Activated naive CD4-positive, alpha-beta T cell treated with anti-CD3 and anti-CD28 coated beads for 36 hours (primary cell): ENCODE data around the gene SLC35F1. TPM values are rescaled to one million over a fixed set of nuclear protein-coding genes. Genes with fewer than 3 reads are reported as not detected.

Experiments used
- CTCF ChIA-PET: fragments of 350-600 bp; sonication (Branson Sonifier 250); formaldehyde crosslinking; loops from one replicate; lab custom pipeline; 2021; ENCODE audit warnings: antibody characterized with exemption; lab: Charles Lee
- DNase-seq: peaks from one replicate; pipeline ENCODE4 v3.0.0-alpha.2; 2020
- H3K27ac Mint-ChIP-seq: one replicate; pipeline ENCODE4 v1.8.0; 2021; ENCODE audit warnings: mild to moderate bottlenecking, mixed read lengths
- H3K27me3 Mint-ChIP-seq: one replicate; pipeline ENCODE4 v1.8.0; 2021; ENCODE audit warnings: low read depth, mixed read lengths
- H3K36me3 Mint-ChIP-seq: one replicate; pipeline ENCODE4 v1.8.0; 2021; ENCODE audit warnings: low read depth, mixed read lengths
- H3K4me1 Mint-ChIP-seq: one replicate; pipeline ENCODE4 v1.8.0; 2021; ENCODE audit warnings: low read depth, mixed read lengths
- H3K4me3 Mint-ChIP-seq: one replicate; pipeline ENCODE4 v1.8.0; 2021; ENCODE audit warnings: mild to moderate bottlenecking, moderate library complexity, mixed read lengths
- H3K9me3 Mint-ChIP-seq: one replicate; pipeline ENCODE4 v1.8.0; 2021; ENCODE audit warnings: mixed read lengths
- intact Hi-C: fragments of 100-400 bp; cut with micrococcal nuclease; formaldehyde crosslinking; loops from one replicate; pipeline ENCODE4 v1.15.1; 2023
- total RNA-seq, 2 experiments: library from RNA; stranded (reverse); gene quantifications; one replicate each; pipeline ENCODE4 v1.2.3, GENCODE V29; 2021

SLC35F1 gene
- total RNA-seq, 2 experiments from 2014 or later = 0.07 TPM; not detected in 1

DNA sequence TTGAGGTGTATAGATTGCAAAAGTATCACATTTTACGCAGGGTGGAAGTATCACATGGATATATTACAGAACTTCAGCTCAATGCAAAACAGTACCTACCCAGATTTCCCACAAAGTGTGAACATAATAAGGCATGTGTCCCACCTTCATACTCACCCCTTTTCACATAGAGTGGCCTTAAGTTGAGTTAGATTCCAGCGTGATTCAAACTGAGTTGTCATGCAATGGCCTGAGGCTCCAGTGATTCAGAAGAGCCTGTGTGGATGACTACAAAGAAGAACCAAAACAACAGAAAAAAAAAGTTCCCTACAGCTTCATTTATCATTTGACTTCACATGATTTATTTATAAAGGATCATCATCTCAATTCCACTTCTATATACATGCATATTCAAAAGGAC is 309.7 kb downstream of the SLC35F1 start:
- Mint-ChIP-seq H3K27ac (no peak overlapping the region), H3K4me1 (no peaks in the 10 kb centered on the region), H3K9me3 (no peaks in the 10 kb centered on the region), H3K27me3 (peaks cover 8% of the 10 kb centered on the region), H3K4me3 (no peak overlapping the region), H3K36me3 (no peaks in the 10 kb centered on the region)
- DNase-seq = no peak
- intact Hi-C loops = no loop called here
- CTCF ChIA-PET = no interaction called here

DNA sequence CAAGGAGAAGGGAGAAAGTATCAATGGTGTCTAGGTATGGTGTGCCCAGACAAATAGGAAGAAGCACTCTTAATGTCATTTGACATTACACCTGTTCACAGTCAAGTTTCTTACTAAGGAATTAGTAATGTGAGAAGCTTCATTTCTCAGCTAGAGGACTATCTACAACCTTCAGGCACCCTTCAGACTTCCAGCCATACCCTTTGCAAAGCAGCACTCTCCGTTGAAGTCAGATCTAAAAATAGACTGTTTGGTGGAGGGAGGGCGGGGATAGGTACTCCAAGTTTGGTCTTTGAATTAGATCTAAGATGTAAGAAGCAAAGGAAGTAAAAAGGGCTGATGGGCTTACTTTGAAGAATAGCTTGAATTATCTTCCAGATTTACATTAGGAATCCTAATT is 311.1 kb downstream of the SLC35F1 start:
- DNase-seq = no peak
- Mint-ChIP-seq H3K4me3 (no peak overlapping the region), H3K27ac (no peak overlapping the region), H3K36me3 (no peaks in the 10 kb centered on the region), H3K27me3 (peaks cover 8% of the 10 kb centered on the region), H3K4me1 (no peaks in the 10 kb centered on the region), H3K9me3 (no peaks in the 10 kb centered on the region)
- intact Hi-C loops = no loop called here
- CTCF ChIA-PET = no interaction called here

DNA sequence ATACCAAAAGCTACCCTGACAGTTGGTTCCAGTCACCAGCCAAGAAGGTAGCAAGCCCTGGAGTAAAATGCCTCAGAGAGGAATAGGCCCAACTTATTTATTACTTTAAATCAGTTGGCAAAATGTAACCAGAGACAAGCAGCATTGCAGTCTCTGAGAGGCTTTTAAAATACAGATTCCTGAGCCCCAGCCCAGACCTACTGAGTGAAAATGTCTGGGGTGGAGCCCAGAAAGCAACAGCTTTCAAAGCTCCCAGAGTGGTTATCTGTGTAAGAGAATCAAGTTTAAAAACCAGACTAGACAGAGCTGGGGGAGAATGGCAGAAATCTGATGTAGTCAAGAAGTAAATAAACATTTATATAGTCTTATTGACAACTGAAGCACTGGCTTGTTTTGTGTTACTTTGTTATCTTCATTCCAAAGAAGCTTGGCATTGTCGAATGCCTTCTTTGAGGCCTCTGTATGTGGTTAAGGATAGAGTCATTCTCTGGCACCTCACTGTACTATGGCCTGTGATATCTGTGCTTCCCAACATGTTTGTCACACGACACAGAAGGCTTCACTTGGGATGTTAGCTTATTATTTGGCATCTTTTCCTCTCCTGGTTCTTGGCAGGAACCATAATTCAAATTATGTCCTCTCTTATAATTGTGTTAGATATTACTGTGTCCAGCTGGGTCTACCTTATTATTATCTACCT is 313.5 kb downstream of the SLC35F1 start:
- no peak for DNase-seq
- Mint-ChIP-seq H3K27me3 (peaks cover 12% of the 10 kb centered on the region), H3K9me3 (no peaks in the 10 kb centered on the region), H3K4me3 (no peak overlapping the region), H3K36me3 (no peaks in the 10 kb centered on the region), H3K27ac (no peak overlapping the region), H3K4me1 (no peaks in the 10 kb centered on the region)
- CTCF ChIA-PET = no interaction called here
- intact Hi-C loops = no loop called here

DNA sequence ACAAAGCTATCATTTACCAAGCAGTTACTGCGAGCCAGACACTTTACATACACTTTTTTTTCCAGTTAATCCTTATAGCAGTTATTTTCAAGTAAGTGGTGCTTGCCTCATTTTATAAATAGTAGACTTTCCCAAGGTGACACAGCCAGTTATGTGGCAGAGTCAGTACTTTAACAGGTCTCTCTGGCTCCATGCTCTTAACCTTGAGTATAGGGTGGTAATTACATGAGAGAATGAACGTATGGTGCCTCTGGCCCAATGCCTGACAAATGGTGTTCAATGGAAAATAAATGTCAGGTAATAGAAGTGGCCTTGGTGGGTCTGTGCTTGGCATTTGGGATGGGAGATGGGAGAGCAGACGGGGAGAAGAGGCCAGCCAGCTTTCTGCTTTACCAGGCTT is 316.3 kb downstream of the SLC35F1 start:
- CTCF ChIA-PET = no interaction called here
- H3K36me3 Mint-ChIP-seq = no peaks in the 10 kb centered on the region
- no peak overlapping the region for H3K4me3 Mint-ChIP-seq
- H3K27me3 Mint-ChIP-seq = peaks cover 15% of the 10 kb centered on the region
- no peak overlapping the region for H3K27ac Mint-ChIP-seq
- no peaks in the 10 kb centered on the region for H3K4me1 Mint-ChIP-seq
- intact Hi-C loops = no loop called here
- H3K9me3 Mint-ChIP-seq = no peaks in the 10 kb centered on the region
- no peak for DNase-seq

DNA sequence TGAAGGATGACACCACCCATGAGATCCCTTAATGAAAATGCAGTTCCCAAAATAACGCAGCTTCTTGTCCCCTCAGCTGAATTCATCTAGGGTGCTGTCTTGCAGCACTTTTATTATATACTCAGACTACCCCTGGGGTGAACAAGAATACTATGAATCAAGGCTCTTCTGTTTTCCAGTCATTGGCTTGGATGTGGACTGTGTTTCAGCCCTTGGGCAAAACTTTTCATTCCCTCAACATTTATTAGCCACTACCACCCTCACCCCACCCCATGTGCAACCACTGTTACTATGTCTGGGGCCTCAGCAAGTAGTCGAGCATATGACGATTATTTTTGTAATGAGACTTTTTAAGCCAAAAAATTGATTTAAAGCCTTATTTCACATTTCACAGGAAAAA is 321.8 kb downstream of the SLC35F1 start:
- CTCF ChIA-PET = no interaction called here
- Mint-ChIP-seq H3K27me3 (peaks cover 15% of the 10 kb centered on the region), H3K4me3 (no peak overlapping the region), H3K4me1 (no peaks in the 10 kb centered on the region), H3K9me3 (no peaks in the 10 kb centered on the region), H3K27ac (no peak overlapping the region), H3K36me3 (no peaks in the 10 kb centered on the region)
- DNase-seq = no peak
- intact Hi-C loops = no loop called here

DNA sequence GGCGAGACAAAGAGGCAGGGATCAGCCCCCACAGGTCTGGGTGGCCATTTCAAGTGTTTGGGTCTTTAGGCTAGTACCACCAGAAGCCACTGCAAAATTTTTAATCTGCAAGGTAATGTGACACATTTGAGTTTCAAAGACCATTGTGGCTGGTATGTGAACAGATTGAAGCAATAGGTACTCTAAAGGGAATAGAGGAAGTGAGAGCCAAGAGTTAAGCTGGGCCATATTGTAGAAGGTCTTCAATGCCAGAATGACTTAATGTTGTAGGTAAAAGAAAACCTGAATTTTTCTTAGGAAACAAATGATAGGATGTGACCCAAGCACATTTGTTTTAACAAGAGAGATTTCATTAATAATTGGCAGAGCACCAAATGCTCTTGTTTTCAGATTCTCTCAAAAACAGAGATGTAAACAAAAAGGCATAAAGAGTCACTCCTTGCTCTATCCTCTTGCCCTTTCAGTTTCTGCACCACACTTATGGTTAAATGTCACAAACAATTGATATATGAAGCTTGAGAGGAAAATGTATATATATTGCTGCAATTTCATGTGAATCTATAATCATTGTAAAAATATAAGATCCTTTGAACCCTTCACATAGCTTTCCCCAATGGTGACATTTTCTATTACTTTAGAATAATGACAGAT is 333.9 kb downstream of the SLC35F1 start:
- H3K27ac Mint-ChIP-seq = no peak overlapping the region
- no peaks in the 10 kb centered on the region for H3K4me1 Mint-ChIP-seq
- H3K9me3 Mint-ChIP-seq = no peaks in the 10 kb centered on the region
- intact Hi-C loops = no loop called here
- DNase-seq = no peak
- no peaks in the 10 kb centered on the region for H3K36me3 Mint-ChIP-seq
- H3K4me3 Mint-ChIP-seq = no peak overlapping the region
- CTCF ChIA-PET = no interaction called here
- H3K27me3 Mint-ChIP-seq = peaks cover 23% of the 10 kb centered on the region

DNA sequence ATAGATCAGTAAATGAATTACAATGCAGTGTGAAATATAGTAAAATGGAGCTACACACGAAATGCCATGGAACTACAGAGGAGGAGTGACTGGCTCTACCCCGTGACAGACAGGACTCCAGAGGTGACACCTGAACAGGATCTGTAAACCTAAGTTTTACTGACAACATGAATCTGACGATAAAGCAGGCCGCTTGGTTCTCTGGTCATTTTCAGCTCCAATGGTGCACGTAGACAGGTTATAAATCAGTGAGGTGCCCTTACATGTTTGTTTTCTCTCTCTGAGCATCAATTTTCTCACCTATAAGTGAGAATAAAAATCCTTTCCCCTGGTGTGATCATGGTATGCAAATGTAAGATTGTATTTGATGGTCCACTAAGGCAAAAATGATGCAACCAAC is 339.3 kb downstream of the SLC35F1 start:
- H3K4me3 Mint-ChIP-seq = no peak overlapping the region
- CTCF ChIA-PET = interaction anchor here (0.6 to 0.7 kb wide), 2 partner anchors 13 to 372 kb away, joined by 3 to 4 read pairs; no protein-coding TSS in a partner anchor
- no peaks in the 10 kb centered on the region for H3K9me3 Mint-ChIP-seq
- H3K27ac Mint-ChIP-seq = no peak overlapping the region
- peaks cover 3% of the 10 kb centered on the region for H3K4me1 Mint-ChIP-seq
- no peaks in the 10 kb centered on the region for H3K36me3 Mint-ChIP-seq
- H3K27me3 Mint-ChIP-seq = peaks cover 18% of the 10 kb centered on the region
- no peak for DNase-seq
- intact Hi-C loops = no loop called here

DNA sequence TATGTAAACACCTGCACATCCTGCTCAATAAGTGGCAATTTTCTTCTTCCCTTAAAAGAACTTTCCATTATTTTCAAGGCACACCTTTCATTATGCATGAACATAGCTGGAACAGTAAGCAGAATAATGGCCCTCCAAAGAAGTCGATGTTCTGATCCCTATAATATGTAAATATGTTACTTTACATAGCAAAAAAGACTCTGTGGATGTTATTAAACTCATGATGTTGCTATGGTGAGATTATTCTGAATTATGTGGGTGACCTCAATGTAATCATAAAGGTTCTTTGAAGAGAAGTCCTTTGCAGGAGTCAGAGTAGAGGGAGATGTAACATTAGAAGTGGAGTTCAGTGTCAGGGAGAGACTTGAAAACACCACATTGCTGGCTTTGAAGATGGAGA is 341.1 kb downstream of the SLC35F1 start:
- DNase-seq = no peak
- intact Hi-C loops = no loop called here
- no peaks in the 10 kb centered on the region for H3K9me3 Mint-ChIP-seq
- H3K4me3 Mint-ChIP-seq = no peak overlapping the region
- no peak overlapping the region for H3K27ac Mint-ChIP-seq
- H3K36me3 Mint-ChIP-seq = no peaks in the 10 kb centered on the region
- CTCF ChIA-PET = no interaction called here
- peaks cover 10% of the 10 kb centered on the region for H3K27me3 Mint-ChIP-seq
- peaks cover 3% of the 10 kb centered on the region for H3K4me1 Mint-ChIP-seq

DNA sequence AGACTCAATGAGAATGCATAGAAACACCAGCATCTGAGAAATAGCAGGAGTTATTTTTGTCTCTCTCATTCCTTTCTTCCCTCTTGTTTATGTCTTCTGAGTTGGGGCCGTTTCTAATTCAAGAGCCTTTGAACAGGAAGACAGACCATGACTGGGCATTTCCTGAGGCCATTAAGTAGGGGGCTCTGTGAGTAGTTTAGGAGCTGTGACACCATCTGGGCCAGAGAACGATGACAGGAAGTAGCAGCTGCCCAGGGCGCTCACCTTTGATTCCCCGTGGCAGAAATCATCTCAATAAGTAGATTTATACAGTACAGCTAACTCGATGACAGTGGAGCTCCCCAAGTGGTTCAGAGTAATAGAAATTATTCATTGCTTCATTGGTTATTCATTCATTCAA is 342.6 kb downstream of the SLC35F1 start:
- Mint-ChIP-seq H3K36me3 (no peaks in the 10 kb centered on the region), H3K4me3 (no peak overlapping the region), H3K9me3 (no peaks in the 10 kb centered on the region), H3K27ac (no peak overlapping the region), H3K27me3 (peaks cover 7% of the 10 kb centered on the region), H3K4me1 (peaks cover 3% of the 10 kb centered on the region)
- CTCF ChIA-PET = no interaction called here
- no peak for DNase-seq
- intact Hi-C loops = no loop called here

DNA sequence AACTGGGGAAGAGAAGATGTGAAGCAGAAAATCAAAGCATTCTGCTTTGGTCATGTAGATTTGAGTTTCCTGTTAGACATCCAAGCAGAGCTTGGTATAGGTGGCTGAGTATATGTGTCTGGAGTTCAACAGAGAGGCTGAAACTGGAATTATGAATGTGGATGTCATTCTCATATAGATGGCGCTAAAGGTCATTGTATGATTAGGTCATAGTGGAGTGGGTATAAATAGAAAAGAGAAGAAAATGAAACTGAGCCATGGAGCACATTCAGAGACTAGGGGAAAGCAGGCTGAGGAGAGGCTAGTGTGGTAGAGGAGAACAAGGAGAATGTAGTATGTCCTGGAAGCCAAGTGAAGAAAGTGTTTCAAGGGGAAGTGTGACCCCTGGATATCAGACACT is 345.4 kb downstream of the SLC35F1 start:
- H3K36me3 Mint-ChIP-seq = no peaks in the 10 kb centered on the region
- H3K27ac Mint-ChIP-seq = no peak overlapping the region
- H3K4me1 Mint-ChIP-seq = peaks cover 3% of the 10 kb centered on the region
- no peak for DNase-seq
- CTCF ChIA-PET = no interaction called here
- H3K9me3 Mint-ChIP-seq = no peaks in the 10 kb centered on the region
- H3K27me3 Mint-ChIP-seq = peaks cover 3% of the 10 kb centered on the region
- H3K4me3 Mint-ChIP-seq = no peak overlapping the region
- intact Hi-C loops = no loop called here

DNA sequence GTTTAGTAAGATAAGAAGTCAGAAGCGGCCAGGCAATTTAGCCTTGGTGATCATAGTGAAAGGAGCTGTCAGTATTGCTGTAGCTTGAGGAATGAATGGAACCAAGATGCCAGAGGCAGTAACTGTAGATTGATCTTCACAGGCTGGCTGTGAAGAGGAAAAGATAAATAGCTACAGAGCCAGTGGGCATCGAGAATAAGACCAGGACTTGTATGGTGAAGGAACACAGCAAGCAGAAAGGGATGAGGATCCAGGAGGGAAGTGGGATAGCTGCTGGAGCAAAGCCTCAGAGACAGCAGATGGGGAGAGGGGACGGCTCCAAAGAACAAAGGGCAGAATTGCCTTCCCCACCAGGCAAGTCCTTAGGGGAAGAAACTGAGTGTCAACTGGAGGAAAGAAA is 346.7 kb downstream of the SLC35F1 start:
- intact Hi-C loops = no loop called here
- Mint-ChIP-seq H3K27ac (no peak overlapping the region), H3K4me1 (peaks cover 3% of the 10 kb centered on the region), H3K36me3 (no peaks in the 10 kb centered on the region), H3K27me3 (no peaks in the 10 kb centered on the region), H3K4me3 (no peak overlapping the region), H3K9me3 (no peaks in the 10 kb centered on the region)
- DNase-seq = no peak
- CTCF ChIA-PET = no interaction called here

DNA sequence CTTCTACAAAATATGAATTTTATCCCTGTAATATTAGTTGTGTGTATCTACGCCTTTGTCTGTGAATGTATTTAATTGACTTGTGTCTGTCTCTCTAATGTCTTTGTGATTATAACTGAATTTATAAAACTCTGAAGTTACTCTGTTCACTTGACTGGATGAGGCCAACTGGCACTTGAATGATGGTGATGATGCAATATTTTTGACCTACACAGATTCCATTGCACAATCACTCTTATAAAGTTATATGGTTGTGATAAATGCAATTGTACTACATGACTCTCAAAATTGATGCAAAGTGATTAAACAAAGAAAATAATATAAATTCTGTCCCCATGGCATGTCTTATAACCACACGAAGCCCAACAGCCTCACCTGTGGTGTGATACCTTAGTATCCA is 353.8 kb downstream of the SLC35F1 start:
- intact Hi-C loops = no loop called here
- H3K4me1 Mint-ChIP-seq = no peaks in the 10 kb centered on the region
- H3K27me3 Mint-ChIP-seq = no peaks in the 10 kb centered on the region
- no peaks in the 10 kb centered on the region for H3K36me3 Mint-ChIP-seq
- H3K4me3 Mint-ChIP-seq = no peak overlapping the region
- no peak for DNase-seq
- no peak overlapping the region for H3K27ac Mint-ChIP-seq
- H3K9me3 Mint-ChIP-seq = peaks cover 6% of the 10 kb centered on the region
- CTCF ChIA-PET = no interaction called here

DNA sequence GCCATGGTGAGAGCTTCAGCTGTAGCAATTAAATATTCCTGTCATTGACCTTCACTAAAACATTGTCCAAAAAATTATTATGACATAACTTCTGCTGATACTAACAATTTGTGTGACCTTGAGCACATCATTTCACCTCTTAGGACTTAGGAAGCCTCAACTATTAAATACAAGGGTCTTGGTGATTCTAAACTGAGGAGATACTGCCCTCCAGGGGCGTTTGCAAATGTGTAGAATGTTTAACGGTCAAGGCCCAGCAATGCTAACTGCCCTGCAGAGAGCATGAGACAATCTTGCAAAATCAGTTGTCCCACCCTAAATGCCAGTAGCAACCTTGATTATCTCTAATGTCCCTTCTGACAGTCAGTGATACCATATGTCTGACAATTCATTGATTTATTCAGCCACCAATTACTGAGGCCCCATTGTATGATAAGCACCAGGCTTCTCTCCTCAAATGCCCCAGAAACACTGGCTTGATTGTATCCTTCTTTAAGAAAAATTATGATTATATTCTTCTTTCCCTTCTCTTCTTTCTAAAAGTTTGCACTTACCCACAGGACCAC is 356.9 kb downstream of the SLC35F1 start:
- Mint-ChIP-seq H3K27ac (no peak overlapping the region), H3K36me3 (no peaks in the 10 kb centered on the region), H3K4me3 (no peak overlapping the region), H3K27me3 (no peaks in the 10 kb centered on the region), H3K4me1 (no peaks in the 10 kb centered on the region), H3K9me3 (peaks cover 9% of the 10 kb centered on the region)
- peak; percentile 19 for DNase-seq
- CTCF ChIA-PET = interaction anchor here (0.9 to 1.8 kb wide), 2 partner anchors 287 to 288 kb away, joined by 3 to 11 read pairs; no protein-coding TSS in a partner anchor
- intact Hi-C loops = loop anchor here (1.0 kb wide), 1 partner anchor 288 kb away; no protein-coding TSS in a partner anchor
